OCI-LY7 (cell line): ENCODE data around the gene RAB10. TPM values are rescaled to one million over a fixed set of nuclear protein-coding genes. Genes with fewer than 3 reads are reported as not detected.

ENCODE experiments used
- Bru-seq: library from RNA; stranded (reverse); fragments of 400-500 nt; gene quantifications from one replicate; lab custom pipeline; 2021; lab: Mats Ljungman, UMichigan
- BruChase-seq, 2 experiments: library from RNA; stranded (reverse); fragments of 400-500 nt; gene quantifications; one replicate each; lab custom pipeline; 2021; lab: Mats Ljungman, UMichigan
- BruUV-seq: library from RNA; stranded (reverse); fragments of 400-500 nt; replicated peaks from 2 replicates; lab custom pipeline; 2021; lab: Mats Ljungman, UMichigan
- CTCF ChIA-PET: fragments of 300-600 bp; sonication (Branson Sonifier 250); formaldehyde crosslinking; loops from one replicate; lab custom pipeline; 2022; ENCODE audit warnings: antibody characterized with exemption; ENCODE audit not compliant: unreplicated experiment; lab: Charles Lee
- POLR2A ChIA-PET: fragments of 300-600 bp; sonication (Branson Sonifier 250); formaldehyde crosslinking; loops from one replicate; lab custom pipeline; 2022; ENCODE audit warnings: antibody characterized with exemption; lab: Charles Lee
- DNase-seq: peaks from one replicate; pipeline ENCODE4 v3.0.0-alpha.2; 2015; ENCODE audit warnings: low spot score
- H2AFZ ChIP-seq: fragments of 200-600 bp; sonication (generic), shearing (Covaris generic); 2 replicates; pipeline ENCODE4 v1.6.1; 2014; ENCODE audit warnings: mild to moderate bottlenecking, antibody characterized with exemption, low read length, moderate library complexity
- H3K27ac ChIP-seq: fragments of 200-600 bp; sonication (generic); 2 replicates; pipeline ENCODE4 v1.5.1; 2014; ENCODE audit warnings: mixed run types, low read depth, mild to moderate bottlenecking, moderate library complexity, low read length, inconsistent platforms; ENCODE audit not compliant: poor library complexity, severe bottlenecking
- H3K36me3 ChIP-seq: fragments of 200-600 bp; sonication (generic); 2 replicates; pipeline ENCODE4 v1.6.1; 2014; ENCODE audit warnings: mild to moderate bottlenecking, antibody characterized with exemption, low read length, moderate library complexity, mixed read lengths; ENCODE audit not compliant: insufficient read depth
- H3K4me1 ChIP-seq: fragments of 200-600 bp; sonication (generic); 2 replicates; pipeline ENCODE4 v1.5.1; 2014; ENCODE audit warnings: mild to moderate bottlenecking, low read length; ENCODE audit not compliant: insufficient read depth, poor library complexity, severe bottlenecking
- H3K4me2 ChIP-seq: fragments of 200-600 bp; sonication (generic); 2 replicates; pipeline ENCODE4 v1.6.1; 2014; ENCODE audit warnings: mild to moderate bottlenecking, low read length
- H3K4me3 ChIP-seq: fragments of 200-600 bp; sonication (generic); 2 replicates; pipeline ENCODE4 v1.5.1; 2014; ENCODE audit warnings: mild to moderate bottlenecking, low read depth, low read length; ENCODE audit not compliant: poor library complexity, severe bottlenecking
- H3K79me2 ChIP-seq: fragments of 200-600 bp; sonication (generic); 2 replicates; pipeline ENCODE4 v1.6.1; 2016; ENCODE audit warnings: low read depth, mild to moderate bottlenecking, low read length, moderate library complexity, mixed read lengths; ENCODE audit not compliant: insufficient read depth
- H3K9me2 ChIP-seq: fragments of 200-600 bp; sonication (generic); 2 replicates; pipeline ENCODE4 v1.6.1; 2016; ENCODE audit warnings: mild to moderate bottlenecking, low read length, mixed read lengths; ENCODE audit not compliant: insufficient read depth
- H3K9me3 ChIP-seq: fragments of 200-600 bp; sonication (generic); 2 replicates; pipeline ENCODE4 v1.6.1; 2014; ENCODE audit warnings: mild to moderate bottlenecking, mixed run types, low read length, mixed read lengths
- H4K20me1 ChIP-seq: fragments of 200-600 bp; sonication (generic); 2 replicates; pipeline ENCODE4 v1.6.1; 2014; ENCODE audit warnings: mild to moderate bottlenecking, antibody characterized with exemption, low read length, moderate library complexity, mixed read lengths; ENCODE audit not compliant: insufficient read depth
- EZH2phosphoT487 ChIP-seq: fragments of 200-600 bp; sonication (generic); IDR thresholded peaks from 2 replicates; pipeline ENCODE4 v1.6.1; 2018; ENCODE audit warnings: low read depth, borderline replicate concordance, mild to moderate bottlenecking, mixed run types, antibody characterized with exemption, low read length, moderate library complexity, mixed read lengths
- intact Hi-C: fragments of 100-400 bp; cut with micrococcal nuclease; formaldehyde crosslinking; loops from one replicate; pipeline ENCODE4 v1.10.0; 2022; ENCODE audit not compliant: unreplicated experiment
- long read RNA-seq: library from polyadenylated mRNA; stranded (forward); transcript quantifications from one replicate; pipeline ENCODE4 v2.0.0, GENCODE V29; 2022
- total RNA-seq, 2 experiments: library from RNA; depleted of rRNA in 1 of 2; stranded (reverse); fragments of >200 nt in 1 of 2; shearing (Covaris generic) in 1 of 2; gene quantifications; 2 replicates each; pipeline ENCODE4 v1.2.3, GENCODE V29; 2014 to 2022
- TF ChIP-seq, protein P1 (sequence below): fragments of 200-600 bp; sonication (generic); conservative IDR thresholded peaks from 2 replicates; pipeline ENCODE4 v1.5.1; 2014; ENCODE audit warnings: mild to moderate bottlenecking, antibody characterized with exemption, low read length, moderate library complexity, mixed read lengths

The RAB10 gene
- total RNA-seq (2014; rRNA removed; shearing (Covaris generic)) (58.3 and 109 TPM in 2 replicates), total RNA-seq (2022) (83.9 and 96.7 TPM in 2 replicates), Bru-seq, nascent RNA (percentile 88 among the genes with signal in this experiment), BruChase-seq, experiment 1, labeled RNA remaining after a 6-hour chase (percentile 92 among the genes with signal in this experiment), BruChase-seq, experiment 2, labeled RNA remaining after a 2-hour chase (percentile 87 among the genes with signal in this experiment)
- long read RNA-seq, transcript RAB10-201 (6 exons, 3,535 nt) = major isoform, 218 of 239 reads
- long read RNA-seq, partial matches to known transcripts = 8 of 239 reads
- long read RNA-seq, other reads (novel, unspliced or antisense) = 13 of 239 reads

DNA sequence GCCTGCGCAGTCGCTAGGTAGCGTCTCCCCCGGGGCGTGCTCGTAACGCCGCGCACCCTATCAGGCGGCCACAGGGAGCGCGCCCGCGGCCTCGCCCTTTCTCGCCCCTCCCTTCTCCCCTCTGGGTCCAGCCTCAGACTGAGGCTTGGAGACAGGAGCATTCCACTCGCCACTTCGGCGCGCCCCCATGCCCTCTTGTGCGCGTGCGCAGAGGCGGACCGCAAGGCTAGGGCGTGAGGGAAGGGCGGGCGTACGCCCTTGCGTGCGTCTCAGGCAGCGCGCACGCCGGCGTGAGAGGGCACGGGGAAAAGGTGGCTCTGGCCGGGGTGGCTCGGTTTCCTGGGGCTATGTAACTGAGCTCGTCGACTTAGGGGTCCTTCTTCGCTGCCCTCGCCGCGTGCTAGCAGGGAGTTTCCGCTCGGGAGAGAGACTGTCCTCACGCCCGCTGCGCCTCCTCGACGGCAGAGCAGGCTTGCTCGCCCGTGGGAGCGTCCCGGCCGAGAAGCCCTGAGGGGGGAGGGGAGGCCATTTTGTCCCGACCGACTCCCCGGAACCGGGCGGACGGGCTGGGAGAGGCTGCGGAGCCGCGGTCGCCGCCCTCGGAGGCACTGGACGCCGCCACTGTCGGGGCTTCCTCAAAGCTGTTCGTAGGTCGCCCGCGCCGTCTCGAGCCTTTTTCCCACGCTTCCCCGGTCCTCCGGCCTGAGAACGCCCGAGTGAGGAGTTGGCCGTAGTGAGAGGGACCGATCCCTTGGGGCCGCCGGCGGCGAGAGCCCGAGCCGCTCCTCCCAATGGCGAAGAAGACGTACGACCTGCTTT is at the start of gene RAB10:
RAB10 (plus strand) TSS at position 267 of the 819 bp plus-strand sequence; CDS start at position 792, 525 bp downstream.
- Histone ChIP-seq H3K4me3 (peak within 1 kb of the TSS; percentile 95), H3K4me2 (peak within 1 kb of the TSS; percentile 100), H3K36me3 (peaks cover 31% of the 10 kb centered on the region), H3K79me2 (peaks cover 56% of the 10 kb centered on the region), H3K27ac (peak within 1 kb of the TSS; percentile 85), H3K9me3 (no peaks in the 10 kb centered on the region), H3K4me1 (peaks cover 27% of the 10 kb centered on the region), H3K9me2 (no peaks in the 10 kb centered on the region), H2AFZ (peak within 1 kb of the TSS; percentile 88), H4K20me1 (peaks cover 21% of the 10 kb centered on the region)
- intact Hi-C loops = loop anchor here (2.0 to 10.0 kb wide), 4 partner anchors 155 to 1861 kb away; partner anchors contain the start of genes ADGRF3, ASXL2, BABAM2 and DTNB
- no TSS peak for BruUV-seq
- no peak for TF ChIP-seq EZH2phosphoT487
- TF ChIP-seq, protein P1, sequence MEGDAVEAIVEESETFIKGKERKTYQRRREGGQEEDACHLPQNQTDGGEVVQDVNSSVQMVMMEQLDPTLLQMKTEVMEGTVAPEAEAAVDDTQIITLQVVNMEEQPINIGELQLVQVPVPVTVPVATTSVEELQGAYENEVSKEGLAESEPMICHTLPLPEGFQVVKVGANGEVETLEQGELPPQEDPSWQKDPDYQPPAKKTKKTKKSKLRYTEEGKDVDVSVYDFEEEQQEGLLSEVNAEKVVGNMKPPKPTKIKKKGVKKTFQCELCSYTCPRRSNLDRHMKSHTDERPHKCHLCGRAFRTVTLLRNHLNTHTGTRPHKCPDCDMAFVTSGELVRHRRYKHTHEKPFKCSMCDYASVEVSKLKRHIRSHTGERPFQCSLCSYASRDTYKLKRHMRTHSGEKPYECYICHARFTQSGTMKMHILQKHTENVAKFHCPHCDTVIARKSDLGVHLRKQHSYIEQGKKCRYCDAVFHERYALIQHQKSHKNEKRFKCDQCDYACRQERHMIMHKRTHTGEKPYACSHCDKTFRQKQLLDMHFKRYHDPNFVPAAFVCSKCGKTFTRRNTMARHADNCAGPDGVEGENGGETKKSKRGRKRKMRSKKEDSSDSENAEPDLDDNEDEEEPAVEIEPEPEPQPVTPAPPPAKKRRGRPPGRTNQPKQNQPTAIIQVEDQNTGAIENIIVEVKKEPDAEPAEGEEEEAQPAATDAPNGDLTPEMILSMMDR = no peak
- ChIA-PET CTCF (interaction anchor here (1.0 kb wide), 1 partner anchor 17 kb away, joined by 3 read pairs; no protein-coding TSS in a partner anchor), POLR2A (interaction anchor here (0.6 to 2.4 kb wide), 9 partner anchors 8 to 312 kb away, joined by 3 to 7 read pairs (median 5); partner anchors contain the start of genes ADGRF3, ASXL2 and SELENOI)
- peak; percentile 99 for DNase-seq

DNA sequence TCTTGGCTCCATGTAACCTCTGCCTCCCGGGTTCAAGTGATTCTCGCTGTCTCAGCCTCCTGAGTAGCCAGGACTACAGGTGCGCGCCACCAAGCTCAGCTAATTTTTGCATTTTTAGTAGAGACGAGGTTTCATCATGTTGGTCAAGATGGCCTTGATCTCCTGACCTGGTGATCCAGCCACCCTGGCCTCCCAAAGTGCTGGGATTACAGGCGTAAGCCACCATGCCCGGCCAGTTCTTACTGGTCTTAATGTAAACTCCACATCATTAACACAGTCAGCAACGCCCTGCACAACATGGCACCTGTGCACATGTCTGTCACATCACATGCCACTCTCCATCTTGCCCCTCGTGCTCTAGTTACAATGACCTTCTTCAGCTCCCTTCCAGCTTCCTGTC is 45.8 kb upstream of the RAB10 start:
- ChIA-PET POLR2A (interaction anchor here (0.7 kb wide), 1 partner anchor 1884 kb away, joined by 4 read pairs; no protein-coding TSS in a partner anchor), CTCF (no interaction called here)
- Histone ChIP-seq H3K9me2 (no peaks in the 10 kb centered on the region), H3K4me2 (no peak overlapping the region), H3K4me1 (no peaks in the 10 kb centered on the region), H3K4me3 (no peak overlapping the region), H2AFZ (no peak overlapping the region), H3K9me3 (no peaks in the 10 kb centered on the region), H4K20me1 (no peaks in the 10 kb centered on the region), H3K79me2 (no peaks in the 10 kb centered on the region), H3K36me3 (no peaks in the 10 kb centered on the region), H3K27ac (no peak overlapping the region)
- no TSS peak for BruUV-seq
- DNase-seq = no peak
- intact Hi-C loops = no loop called here
- no peak for TF ChIP-seq EZH2phosphoT487
- TF ChIP-seq, protein P1 = no peak
